Left lobe of liver (tissue), 2 donors: ENCODE measurements around the gene PI16. TPM values are rescaled to one million over a fixed set of nuclear protein-coding genes. Genes with fewer than 3 reads are reported as not detected.

ENCODE experiments used
- ATAC-seq: fragments of 200-7000 bp; cut with Tn5 transposase; one replicate; pipeline ENCODE4 v1.9.1; 2020; ENCODE audit warnings: mild to moderate bottlenecking, moderate library complexity
- DNase-seq: peaks from one replicate; pipeline ENCODE4 v3.0.0-alpha.2; 2020; ENCODE audit warnings: low spot score
- total RNA-seq: library from RNA; stranded (reverse); gene quantifications from one replicate; pipeline ENCODE4 v1.2.1, GENCODE V29; 2021
- donor health status: DM: no; HTN: no; CAD: no; lungs with moderate emphysema.
- donor health status: DM: no; HTN: yes; CAD: no.

PI16 gene
- total RNA-seq, 1 donor from 2014 or later = not detected

DNA sequence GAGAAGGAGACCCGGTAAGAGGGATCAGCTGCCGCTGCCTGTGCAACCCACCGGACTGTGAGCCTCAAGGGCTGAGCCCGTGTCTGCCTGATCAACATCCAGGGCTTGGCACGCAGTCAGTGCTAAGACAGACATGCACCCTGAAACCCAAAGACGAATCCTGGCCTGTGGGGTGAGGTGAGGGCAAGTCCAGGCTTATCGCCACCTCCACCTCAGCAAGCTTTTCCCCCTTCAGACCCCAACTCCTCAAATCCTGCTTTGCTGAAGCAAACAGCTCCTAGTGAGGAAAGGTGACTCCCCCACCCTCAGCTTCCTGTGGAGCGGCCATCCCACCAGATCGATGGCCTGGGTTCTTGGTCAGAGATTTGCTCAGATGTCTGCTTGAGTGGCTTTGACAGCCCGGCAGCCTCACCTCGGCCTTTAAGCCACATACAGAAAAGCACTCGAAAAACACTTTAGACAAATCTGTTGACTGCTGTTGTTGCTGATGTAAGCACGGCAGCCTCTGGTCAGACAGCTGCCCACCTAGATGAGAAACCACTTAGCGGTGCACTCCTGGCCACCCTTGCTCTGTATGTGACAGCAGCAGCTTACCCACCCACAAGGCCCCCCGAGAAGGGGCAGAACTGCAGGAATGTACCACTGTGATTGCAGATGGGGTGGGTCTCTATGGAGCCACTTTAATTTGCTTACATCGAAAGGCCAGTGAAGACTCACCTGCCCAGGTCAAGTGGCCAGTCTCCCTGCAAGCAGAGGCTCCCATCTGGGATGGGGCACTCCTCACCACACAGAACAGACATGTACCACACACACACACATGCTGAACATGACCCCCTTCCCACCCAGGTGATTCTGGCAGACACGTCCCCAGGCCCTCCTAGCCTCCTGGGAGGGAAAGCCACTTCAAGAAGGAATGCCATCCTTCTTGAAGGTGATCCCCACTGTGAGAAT lies 16.6 kb downstream of the PI16 start:
- DNase-seq (no peak), ATAC-seq (no peak)

DNA sequence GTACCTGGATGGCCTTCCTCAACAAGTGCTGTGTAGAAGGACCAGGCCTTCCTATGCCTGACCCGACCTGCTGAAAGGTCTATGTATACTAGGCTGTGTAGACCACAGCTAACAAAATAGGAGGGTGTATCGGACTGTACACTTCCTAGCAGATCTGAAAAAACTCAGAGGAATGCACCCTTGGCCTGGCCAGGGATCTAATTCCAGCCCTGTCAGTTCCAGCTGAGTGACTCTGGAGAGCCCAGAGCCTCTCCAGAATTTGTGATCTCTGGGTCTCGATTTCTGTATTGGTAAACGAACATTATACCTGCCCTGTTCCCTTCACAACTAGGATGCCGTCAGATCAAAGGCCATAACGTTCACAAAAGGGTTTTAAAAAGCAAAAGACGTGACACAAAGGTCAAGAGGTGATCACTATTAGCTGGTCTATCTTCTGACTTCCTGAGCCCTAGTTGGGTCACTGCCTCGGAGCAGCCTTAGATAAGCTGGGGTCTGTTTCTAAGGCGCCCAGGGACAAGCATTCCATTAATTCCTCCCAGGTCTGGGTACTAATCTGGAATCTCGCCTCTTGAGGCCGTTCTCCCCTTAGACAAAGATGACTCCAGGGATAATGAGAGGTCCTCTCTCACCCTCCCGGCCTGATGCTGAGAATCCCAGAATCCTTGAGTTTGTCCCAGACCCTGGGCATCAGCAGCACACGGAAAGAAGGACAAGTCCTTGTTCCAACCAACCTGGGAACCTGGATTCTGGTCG lies 17.6 kb downstream of the PI16 start:
- ATAC-seq (no peak), DNase-seq (no peak)

DNA sequence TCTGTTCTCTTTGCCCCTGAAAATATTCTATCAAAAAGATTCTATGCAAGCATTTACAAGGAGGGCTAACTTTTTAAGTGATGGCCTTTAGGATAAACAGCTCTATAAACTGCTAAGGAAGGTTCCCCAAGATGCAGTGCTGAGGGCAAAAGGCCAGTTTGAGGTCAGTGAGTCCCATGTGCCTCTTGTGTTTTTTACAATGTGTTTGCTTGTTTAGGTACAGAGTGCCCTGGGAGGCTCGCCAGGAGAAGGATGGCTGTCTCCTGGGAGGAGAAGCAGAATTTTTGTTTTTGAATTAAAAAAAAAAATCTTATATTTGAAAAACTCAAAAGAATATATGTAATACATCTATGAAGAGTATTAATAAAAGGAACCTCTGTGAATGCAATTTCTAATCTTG lies 18.7 kb downstream of the PI16 start:
- no peak for DNase-seq
- ATAC-seq = no peak

DNA sequence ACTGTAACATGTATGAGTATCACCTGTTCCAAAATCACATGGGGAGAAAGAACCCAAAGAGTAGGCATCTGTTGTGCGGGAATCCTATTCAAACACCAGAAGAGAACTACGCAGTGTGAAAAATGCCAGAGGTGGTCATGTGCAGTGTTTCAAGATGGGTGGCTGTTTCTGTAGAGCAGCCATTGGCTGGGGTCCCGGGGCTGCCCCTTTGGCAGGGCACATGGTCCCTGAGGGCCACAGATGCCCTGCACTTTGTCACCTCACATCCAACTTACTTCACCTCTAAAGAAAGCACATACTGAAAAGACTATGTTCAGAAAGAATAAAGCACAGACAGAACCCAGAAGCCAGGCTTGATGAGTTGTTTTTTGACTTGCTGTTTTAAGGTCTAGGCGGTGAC lies 19.1 kb downstream of the PI16 start:
- DNase-seq (no peak), ATAC-seq (no peak)

DNA sequence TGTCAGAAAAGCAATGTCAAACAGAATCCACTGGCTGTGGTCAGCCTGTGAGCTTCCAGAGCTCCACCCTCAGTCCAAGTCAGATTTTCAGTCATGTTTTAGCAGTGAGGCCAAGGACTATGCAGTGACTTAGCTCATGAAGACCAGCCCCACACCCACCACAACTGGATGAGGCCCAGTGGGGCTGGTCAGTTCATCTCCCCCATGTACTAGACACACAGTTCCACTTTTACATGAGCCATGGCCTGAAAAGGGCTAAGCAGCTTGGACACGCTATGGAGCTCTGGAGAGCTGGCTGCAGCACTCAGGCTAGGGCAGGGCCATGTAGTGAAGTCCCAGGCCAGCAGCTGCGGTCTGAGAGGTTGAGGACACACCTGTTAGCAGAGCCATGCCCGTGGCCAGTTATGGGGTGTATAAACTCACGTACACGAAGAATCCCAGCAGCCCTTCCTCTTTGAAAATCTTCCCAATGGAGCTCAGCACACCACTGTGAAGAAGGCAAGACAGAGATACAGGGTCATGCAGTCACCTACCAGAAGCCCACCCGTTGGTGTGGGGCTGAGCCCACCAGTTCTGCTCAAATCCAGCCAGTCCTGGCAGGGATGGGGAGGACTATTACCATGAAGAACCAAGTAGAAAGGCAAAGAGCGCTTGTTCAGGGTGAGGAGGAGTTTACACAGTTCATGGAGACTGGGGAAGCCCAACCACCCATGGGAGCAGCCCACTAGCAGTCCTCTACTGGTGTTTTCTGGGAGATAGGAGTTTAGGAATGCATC lies 20.9 kb downstream of the PI16 start:
- no peak for DNase-seq
- ATAC-seq = no peak

DNA sequence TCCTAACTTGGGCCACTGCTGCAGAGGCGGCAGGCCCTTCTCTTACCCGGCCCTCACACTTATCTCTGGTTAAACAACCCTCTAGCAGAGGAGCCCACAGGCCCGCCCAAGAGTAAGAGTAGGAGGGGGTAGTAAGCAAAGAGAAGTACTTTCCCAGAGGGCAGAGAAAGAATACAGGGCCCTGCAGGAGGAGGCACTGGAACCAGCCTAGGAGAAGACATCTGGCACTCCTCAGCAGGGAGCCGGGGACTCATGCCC lies 21.4 kb downstream of the PI16 start:
- DNase-seq = no peak
- ATAC-seq = no peak

DNA sequence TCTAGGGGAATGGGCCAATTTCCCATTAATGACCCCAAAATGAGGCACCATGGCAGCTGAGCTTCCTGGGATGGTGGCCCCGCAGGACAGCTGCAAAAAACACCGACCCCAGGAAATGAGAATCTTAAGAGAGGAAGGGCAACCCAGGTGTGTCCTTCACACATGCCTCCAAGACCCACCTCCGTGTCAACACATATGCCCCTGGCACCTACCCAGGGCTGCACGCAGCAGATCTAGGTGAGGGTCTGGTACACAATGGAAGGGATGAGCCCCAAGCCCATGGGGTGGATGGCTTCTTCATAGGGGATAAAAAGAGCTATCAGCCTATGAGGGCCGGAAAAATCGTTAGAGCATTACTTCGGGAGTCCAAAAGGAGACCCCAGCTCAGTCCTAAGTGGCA lies 22.0 kb downstream of the PI16 start:
- no peak for ATAC-seq
- no peak for DNase-seq

DNA sequence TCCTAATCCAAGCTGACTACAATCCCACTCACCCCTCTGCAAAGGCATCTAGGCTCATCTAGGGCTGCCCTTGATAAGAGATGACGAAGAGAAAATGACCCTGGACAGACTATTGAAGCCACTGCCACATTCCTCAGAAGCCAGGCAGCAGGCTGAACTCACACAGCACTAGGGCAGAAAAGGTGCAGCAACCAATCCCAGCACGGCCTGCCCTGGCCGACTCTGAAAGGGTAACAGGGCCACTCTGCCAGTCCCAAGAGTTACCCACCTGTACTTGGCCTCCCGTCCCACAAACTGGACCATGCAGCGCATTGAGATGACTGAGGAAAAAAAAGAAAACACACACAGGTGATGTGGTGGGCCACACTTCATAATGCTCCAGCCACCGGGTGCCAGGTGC lies 22.4 kb downstream of the PI16 start:
- DNase-seq = no peak

DNA sequence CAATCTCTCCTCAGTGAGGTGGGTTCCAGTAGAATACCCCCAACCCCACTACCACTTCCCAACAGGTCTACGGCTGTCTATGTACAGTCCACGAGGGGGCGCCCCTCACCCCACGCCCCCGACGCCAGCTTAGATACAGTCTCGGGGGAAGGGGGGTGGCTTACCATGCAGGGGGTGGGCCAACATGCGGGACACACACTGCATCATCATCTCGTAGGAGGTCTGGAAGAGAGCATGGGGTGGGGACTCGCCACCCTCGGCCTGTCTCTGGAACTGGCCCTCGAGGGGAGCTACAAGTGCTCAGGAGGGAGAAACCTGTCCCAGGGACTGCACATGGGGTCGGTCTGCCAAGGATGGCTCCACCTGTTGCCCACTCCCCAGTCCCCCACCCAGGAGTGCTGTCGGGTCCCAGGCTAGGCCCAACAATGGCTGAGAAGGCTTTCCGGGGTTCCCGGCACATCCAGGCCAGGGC lies 23.0 kb downstream of the PI16 start:
- ATAC-seq = no peak
- no peak for DNase-seq

More for the DNA sequence above, 22.4 kb downstream of the PI16 start:
- ATAC-seq = no peak

DNA sequence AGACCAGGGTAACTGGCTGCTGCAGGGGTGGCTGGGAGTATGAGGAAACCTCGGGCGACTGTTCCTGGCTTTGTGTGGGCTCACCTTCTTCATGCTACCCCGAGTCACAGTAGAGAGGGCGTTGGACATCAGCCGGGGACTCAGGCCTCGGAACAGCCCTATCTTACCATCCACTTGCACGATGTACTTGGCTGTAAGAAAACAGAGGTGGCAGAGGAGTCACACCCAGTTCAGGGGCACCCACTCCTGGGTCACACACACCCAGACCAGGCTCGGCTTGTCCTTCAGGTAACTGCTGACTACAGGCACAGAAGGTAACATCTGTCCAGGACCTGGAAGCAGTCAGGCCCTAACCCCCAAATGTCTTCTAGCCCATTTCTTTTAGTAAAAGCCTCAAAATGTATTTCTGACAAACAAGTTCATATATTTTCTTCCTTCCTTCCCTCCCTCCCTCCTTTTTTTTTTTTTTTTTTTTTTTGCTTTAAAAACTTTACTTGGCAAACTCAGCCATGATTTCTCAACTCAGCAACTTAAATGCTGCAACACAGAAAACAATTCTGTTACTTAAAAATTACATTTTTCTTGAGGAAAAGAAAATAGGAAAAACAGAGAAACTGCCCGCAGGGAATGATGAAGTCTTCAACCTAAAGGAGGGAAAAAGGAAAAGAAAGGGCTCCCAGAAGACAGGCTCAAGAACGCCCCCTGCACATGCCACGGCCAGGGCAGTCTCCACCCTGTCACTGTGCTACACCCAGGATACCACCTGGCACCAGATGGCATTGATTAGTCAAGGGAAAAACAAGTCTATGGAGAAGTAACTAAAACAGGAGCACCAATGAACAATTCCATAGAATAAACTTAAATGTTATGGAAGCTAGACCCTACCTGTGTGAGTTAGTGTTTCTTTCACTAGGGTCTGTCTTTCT lies 24.1 kb downstream of the PI16 start:
- DNase-seq (no peak), ATAC-seq (no peak)

DNA sequence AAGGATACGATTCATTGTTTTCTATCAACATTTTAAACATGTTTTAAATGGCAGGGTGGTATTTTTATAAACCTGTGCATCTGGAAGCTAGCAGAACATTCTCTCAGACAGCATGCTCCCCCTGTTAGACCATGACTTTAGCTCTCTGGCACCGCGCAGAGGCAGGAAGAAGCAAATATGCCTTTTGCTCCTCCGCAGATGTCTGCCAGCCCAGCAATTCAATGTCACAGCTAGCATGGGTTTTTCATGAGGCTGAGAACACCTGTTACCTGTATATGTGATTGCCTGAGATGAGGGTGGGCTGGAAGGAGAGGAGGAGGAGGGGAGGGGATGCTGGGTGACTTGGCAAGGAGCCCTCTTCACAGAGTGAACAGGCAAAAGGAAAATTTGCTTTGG lies 24.8 kb downstream of the PI16 start:
- no peak for DNase-seq
- peak; percentile 89 for ATAC-seq

DNA sequence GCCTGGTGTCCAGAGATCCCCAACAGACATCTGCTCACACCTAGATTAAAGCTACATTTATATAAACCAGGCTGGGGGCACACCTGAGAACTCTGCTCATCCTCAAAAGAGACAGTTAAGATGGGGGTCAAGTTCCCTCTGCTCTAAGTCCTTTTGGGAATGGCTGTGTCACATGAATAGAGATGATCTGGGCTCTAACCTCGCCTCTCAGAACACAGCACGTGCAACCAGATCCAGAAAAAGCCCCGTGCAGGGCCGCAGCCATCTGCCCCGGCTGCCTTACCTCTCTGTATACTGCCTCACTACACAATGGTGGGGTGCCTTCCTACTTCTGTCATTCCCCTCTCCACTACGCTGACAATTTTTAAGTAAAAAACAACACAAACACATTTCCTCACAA lies 25.6 kb downstream of the PI16 start:
- ATAC-seq (no peak), DNase-seq (no peak)

DNA sequence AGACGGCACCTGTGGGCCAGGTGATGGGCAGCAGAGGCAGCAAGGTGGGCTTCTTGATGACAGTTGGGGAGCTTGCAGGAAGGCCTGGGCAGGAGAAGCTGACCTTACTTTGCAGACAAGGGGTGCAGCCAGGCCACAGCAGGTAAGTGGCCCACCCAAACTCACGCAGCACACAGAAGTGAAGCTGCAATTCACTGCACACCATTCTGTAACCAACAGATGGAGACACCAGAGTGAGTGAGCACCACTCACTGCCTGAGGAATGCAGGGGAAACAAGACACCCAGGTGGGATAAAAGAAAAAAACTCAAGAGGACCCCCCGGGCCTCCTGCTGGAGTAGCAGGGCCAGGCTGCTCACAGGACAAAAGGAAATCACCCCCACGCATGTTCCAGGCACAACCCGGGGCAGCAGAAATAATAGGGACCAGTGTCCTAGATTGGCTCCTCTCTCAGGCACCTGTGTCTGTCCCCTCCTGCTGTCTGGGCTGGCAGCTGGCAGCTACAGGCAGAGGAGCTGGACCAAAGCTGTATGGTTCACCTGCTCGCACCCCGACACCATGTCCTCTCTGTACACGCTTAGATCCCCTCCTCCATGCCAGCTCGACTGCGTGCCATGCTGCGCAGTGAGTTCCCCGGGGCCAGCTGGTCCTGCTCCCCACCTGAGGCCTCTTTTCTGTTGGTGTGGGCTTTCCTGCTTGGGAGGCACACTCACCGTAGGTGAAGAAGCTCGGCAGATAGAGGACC lies 26.5 kb downstream of the PI16 start:
- DNase-seq (no peak), ATAC-seq (no peak)

DNA sequence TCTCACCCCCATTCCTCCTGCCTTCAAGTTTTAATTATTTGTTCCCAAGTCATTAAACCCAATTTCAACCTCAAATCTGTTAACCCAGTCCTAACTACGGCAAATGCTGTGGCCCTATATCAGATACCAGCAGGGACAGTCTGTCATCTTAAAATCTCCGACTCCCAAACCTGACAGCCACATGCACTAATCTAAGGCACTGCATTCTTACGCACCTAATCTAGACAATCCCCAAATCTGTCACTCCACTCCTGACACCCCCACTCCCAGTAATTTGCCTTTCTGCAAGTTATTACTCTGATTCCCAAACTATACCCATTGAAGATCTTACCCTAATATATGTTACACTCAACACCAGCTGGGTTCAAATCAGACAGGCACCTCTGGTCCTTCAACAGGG lies 29.0 kb downstream of the PI16 start:
- ATAC-seq (no peak), DNase-seq (no peak)

DNA sequence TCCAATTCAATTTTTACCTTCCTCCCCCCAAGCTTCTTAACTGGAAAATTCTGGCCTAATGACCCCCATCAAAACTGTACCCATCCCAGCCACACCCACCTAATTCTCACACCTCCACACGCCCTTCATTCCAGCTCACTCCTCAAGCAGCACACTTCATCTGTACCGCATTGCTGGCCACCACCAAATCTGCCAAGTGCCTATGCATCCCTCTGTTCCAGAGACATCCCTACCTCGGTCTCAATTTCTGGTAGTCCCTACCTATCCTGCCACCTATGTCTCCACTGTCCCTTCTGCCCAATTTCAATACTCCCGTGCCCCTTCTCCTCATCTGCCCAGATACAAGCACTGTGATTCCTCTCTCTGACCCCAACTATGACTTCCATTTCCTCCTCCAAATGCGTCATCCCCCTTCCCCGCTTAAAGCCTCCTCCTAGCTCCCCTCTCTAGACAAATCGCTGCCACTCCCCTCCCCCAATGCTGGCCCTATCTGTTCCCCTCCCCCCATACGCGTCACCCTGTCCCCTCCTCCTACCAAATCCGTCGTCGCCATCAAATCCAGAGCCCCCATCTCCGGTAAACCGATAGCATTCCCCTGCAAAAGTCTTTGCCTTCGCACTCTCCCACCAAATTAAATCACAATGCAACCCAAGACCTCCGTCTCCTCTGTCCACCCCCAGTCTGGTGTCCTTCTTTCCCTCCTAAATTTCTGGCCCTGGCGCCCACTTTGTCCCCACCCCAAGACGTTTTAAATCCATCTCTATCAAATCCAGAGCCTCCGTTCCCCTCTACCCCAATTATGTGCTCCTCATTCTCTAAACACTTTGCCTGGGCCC lies 30.3 kb downstream of the PI16 start:
- no peak for DNase-seq
- ATAC-seq = no peak

DNA sequence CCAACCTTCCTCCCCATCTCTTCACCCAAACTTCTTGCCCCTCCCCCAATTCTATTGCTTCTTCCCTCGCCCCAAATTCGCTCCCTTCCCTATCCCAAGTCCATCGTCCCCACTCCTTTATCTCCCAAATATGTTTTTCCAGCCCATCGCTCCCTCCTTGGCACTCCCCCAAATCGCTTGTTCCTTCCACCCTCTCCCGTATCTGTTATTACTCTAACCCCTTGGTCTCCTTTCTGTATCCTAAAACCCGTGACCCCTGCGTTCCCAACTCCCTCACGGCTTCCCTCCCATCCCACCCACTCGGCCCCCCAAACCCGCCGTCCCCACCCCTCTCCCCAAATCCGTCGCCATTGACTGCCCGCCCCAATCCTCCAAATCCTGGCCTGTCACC lies 30.9 kb downstream of the PI16 start:
- ATAC-seq (no peak), DNase-seq (no peak)

DNA sequence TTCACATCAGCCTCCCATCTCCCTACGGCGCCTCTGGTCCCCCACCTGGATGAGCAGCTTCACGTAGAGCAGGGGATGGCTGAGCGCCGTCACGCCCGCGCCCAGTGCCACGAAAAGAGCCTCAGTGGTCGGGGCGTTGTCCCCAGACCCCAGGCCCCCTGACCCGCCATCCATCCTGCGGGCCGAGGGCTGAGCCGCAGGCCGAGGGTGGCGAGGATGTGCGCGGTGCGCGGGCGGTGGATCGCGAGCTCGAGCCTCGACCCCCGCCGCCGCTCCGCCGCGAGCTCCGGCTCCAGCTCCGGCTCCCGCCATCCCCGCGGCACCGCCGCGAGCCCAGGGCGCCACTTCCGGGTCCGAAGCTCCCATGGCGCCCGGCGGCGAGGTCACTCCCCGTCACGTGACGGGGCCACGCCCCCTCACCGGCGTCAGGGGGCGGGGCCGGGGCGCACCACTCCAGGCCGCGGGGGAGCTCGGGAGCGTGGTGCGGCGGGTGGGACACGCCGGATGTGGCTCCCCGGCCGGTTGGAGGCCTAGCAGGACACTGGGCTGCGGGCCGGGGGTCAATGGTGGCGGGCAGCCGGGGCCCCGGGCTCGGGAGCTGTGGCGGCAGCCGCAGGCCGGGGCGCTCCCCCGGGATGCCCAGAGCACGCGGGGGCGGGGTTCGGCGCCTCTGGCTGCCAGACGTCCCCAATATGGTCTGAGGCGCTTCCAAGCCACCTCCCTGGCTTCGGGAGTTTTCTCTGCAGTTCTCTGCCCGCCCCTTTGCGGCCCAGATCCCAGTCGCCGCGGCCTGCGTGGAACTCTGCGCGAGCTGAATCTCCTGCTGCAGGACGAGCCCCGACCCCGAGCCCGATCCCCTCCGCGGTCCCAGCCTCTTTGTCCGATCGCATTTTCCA lies 31.5 kb downstream of the PI16 start, which contains the start of gene MTCH1:
Gene MTCH1, minus strand, starts transcription at position 389 of the 896 bp plus-strand sequence. Its CDS starts 23 bp downstream, at position 366.
- DNase-seq (peak; percentile 92), ATAC-seq (peak; percentile 94)

DNA sequence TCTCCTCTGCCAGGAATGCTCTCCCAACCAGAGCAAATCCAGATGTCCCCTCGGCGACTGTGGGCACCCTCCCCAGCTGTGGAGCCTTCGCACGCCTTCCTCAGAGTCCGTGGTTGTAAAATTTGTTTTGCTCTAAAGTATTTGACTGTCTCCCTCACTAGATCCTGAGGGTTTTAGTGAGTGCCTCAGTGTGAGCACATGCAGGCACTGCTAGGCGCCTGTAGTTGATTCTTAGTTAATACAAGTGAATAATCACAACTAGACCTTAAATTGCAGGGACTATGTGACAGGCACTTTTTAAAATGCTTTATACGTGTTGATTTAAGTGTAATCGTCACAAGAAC lies 32.1 kb downstream of the PI16 start:
- ATAC-seq (no peak), DNase-seq (no peak)
